Prostate gland (tissue), 2 donors: Measurements from ENCODE around the gene IGF2BP3. TPM values are rescaled to one million over a fixed set of nuclear protein-coding genes. Genes with fewer than 3 reads are reported as not detected.

ENCODE experiments used
- DNase-seq: peaks from one replicate; pipeline ENCODE4 v3.0.0-alpha.2; 2019; ENCODE audit warnings: low spot score
- H3K27ac ChIP-seq, 2 donors: fragments of 200-600 bp; sonication (generic); 2 replicates each; pipeline ENCODE4 v1.5.1; 2017 to 2019
- H3K27me3 ChIP-seq: fragments of 200-600 bp; sonication (generic); replicated peaks from 2 replicates; pipeline ENCODE4 v1.5.1; 2019; ENCODE audit not compliant: insufficient read depth
- H3K36me3 ChIP-seq, 2 donors: fragments of 200-600 bp; sonication (generic); 1 replicate in 1 of 2; 2 replicates in 1 of 2; pipeline versions ENCODE4 v1.5.1 to v1.8.1; 2017 to 2019
- H3K4me1 ChIP-seq: fragments of 200-600 bp; sonication (generic); replicated peaks from 2 replicates; pipeline ENCODE4 v1.5.1; 2019
- H3K4me3 ChIP-seq, 2 donors: fragments of 200-600 bp; sonication (generic); 2 replicates each; pipeline ENCODE4 v1.5.1; 2017 to 2019
- H3K9me3 ChIP-seq: fragments of 200-600 bp; sonication (generic); 2 replicates; pipeline ENCODE4 v1.5.1; 2017
- CTCF ChIP-seq, 4 experiments: fragments of 200-600 bp in 2 of 4; fragments of 450-650 bp in 2 of 4; sonication (generic) in 2 of 4; IDR thresholded peaks; 1 replicate in 3 of 4; 2 replicates in 1 of 4; pipeline ENCODE4 v1.5.1; 2016 to 2019; ENCODE audit warnings: antibody characterized with exemption in 4 of 4, mild to moderate bottlenecking in 2 of 4, moderate library complexity in 2 of 4
- POLR2A ChIP-seq: fragments of 450-650 bp; IDR thresholded peaks from one replicate; pipeline ENCODE4 v1.6.1; 2016; ENCODE audit warnings: antibody characterized with exemption, mild to moderate bottlenecking
- POLR2AphosphoS5 ChIP-seq: sonication (generic); formaldehyde crosslinking; IDR thresholded peaks from one replicate; pipeline ENCODE4 v1.6.1; 2017; ENCODE audit warnings: antibody characterized with exemption
- WGBS: methylation state at CpG from one replicate; pipeline ENCODE4 v1.1.5; 2018; 5-methylcytosine and 5-hydroxymethylcytosine counted together
- intact Hi-C: fragments of 100-400 bp; cut with DNase I; formaldehyde crosslinking; loops from one replicate; pipeline ENCODE4 v1.14.2; 2022
- total RNA-seq, 2 donors: library from RNA; depleted of rRNA; stranded (reverse); fragments of >200 nt; gene quantifications; one replicate each; pipeline ENCODE4 v1.1.0, GENCODE V29; 2016

IGF2BP3 gene
- total RNA-seq, 2 donors from 2014 or later = 9.6 TPM; not detected in 1

- DNase-seq = no peak
- Histone ChIP-seq H3K27me3 (no peaks in the 10 kb centered on the region), H3K27ac (no peak overlapping the region), H3K4me1 (no peaks in the 10 kb centered on the region), H3K9me3 (no peaks in the 10 kb centered on the region), H3K36me3 (no peaks in the 10 kb centered on the region), H3K4me3 (no peak overlapping the region)
- 72% methylated on average over 3 of the region's 3 CpGs for WGBS
- intact Hi-C loops = no loop called here
- TF ChIP-seq POLR2AphosphoS5 (no peak), CTCF (IDR thresholded peaks at IDR 0.05) (no peak)
These were observed 73.9 kb downstream of the IGF2BP3 start for GRCh38 chr7:23396222-23397015.

- intact Hi-C loops = no loop called here
- no peak for TF ChIP-seq POLR2AphosphoS5
- TF ChIP-seq POLR2A = no peak
- TF ChIP-seq CTCF (IDR thresholded peaks at IDR 0.05) = no peak
- Histone ChIP-seq H3K4me1 (no peaks in the 10 kb centered on the region), H3K36me3 (no peaks in the 10 kb centered on the region), H3K9me3 (no peaks in the 10 kb centered on the region), H3K27ac (no peak overlapping the region), H3K4me3 (no peak overlapping the region), H3K27me3 (no peaks in the 10 kb centered on the region)
- 48% methylated on average over 3 of the region's 3 CpGs for WGBS
- no peak for DNase-seq
These were observed 75.7 kb downstream of the IGF2BP3 start for GRCh38 chr7:23394488-23395171.

DNA sequence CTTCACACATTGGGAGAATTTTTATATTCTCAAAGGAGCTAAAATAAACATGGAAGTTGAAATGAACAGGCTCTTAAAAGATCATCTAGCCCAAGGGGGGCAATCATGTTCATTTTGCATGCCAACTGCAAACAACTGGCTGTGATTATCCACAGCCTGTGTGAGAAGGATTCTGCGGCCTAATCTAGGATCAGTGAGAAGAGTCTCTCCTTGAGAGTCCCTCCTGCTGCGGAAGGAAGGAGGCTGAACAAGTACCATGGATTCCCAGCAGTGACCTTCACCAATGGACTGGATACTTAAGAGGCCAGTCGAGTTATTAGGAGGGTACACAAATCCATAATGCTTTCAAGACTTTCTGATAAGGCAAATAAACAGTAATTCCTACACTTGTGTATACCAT is 76.7 kb downstream of the IGF2BP3 start:
- H3K4me1 ChIP-seq = no peaks in the 10 kb centered on the region
- H3K27me3 ChIP-seq = no peaks in the 10 kb centered on the region
- intact Hi-C loops = no loop called here
- no peak for DNase-seq
- H3K9me3 ChIP-seq = no peaks in the 10 kb centered on the region
- H3K36me3 ChIP-seq = no peaks in the 10 kb centered on the region
- H3K27ac ChIP-seq = no peak overlapping the region
- H3K4me3 ChIP-seq = no peak overlapping the region
- 91% methylated on average over 3 of the region's 3 CpGs for WGBS
- TF ChIP-seq POLR2AphosphoS5 (no peak), POLR2A (no peak), CTCF (IDR thresholded peaks at IDR 0.05) (no peak)

DNA sequence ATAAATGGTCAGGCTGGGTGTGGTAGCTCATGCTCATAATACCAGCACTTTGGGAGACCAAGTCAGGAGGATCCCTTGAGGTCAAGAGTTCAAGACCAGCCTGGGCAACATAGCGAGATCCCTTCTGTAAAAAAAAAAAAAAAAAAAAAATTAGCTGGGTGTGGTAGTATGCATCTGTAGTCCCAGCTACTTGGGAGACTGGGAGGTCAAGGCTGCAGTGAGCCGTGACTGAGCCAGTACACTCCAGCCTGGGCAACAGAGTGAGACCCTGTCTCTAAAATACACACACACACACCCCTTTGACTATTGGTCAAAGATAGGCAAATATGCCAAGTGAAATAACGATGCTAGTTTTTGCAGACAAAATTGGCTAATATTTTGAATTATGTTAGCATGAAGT is 80.6 kb downstream of the IGF2BP3 start:
- H3K36me3 ChIP-seq = no peaks in the 10 kb centered on the region
- TF ChIP-seq POLR2AphosphoS5 = no peak
- no peak for DNase-seq
- no peaks in the 10 kb centered on the region for H3K4me1 ChIP-seq
- no peak overlapping the region for H3K4me3 ChIP-seq
- intact Hi-C loops = no loop called here
- no peaks in the 10 kb centered on the region for H3K27me3 ChIP-seq
- no peak overlapping the region for H3K27ac ChIP-seq
- no peaks in the 10 kb centered on the region for H3K9me3 ChIP-seq
- WGBS = 100% methylated on average over 3 of the region's 3 CpGs

- no peaks in the 10 kb centered on the region for H3K36me3 ChIP-seq
- TF ChIP-seq POLR2AphosphoS5 = no peak
- TF ChIP-seq POLR2A = no peak
- no peak for TF ChIP-seq CTCF (IDR thresholded peaks at IDR 0.05)
- no peaks in the 10 kb centered on the region for H3K9me3 ChIP-seq
- no peaks in the 10 kb centered on the region for H3K4me1 ChIP-seq
- DNase-seq = no peak
- intact Hi-C loops = no loop called here
- WGBS = 100% methylated on average over 1 of the region's 1 CpG
- no peaks in the 10 kb centered on the region for H3K27me3 ChIP-seq
- H3K4me3 ChIP-seq = no peak overlapping the region
- no peak overlapping the region for H3K27ac ChIP-seq
These were observed 82.7 kb downstream of the IGF2BP3 start for GRCh38 chr7:23387583-23387982.
